Daoy (cell line): ENCODE measurements around the gene SLC16A8. TPM values are rescaled to one million over a fixed set of nuclear protein-coding genes. Genes with fewer than 3 reads are reported as not detected.
A peak's percentile ranks its signal among the peaks of the same experiment; 100 is the strongest.
"Not testable (repeated sequence)": the region's sequence is repeated elsewhere in the genome, so short reads cannot be mapped to it uniquely, and the experiment has no call there.

ENCODE experiments used
- DNase-seq: peaks from one replicate; pipeline ENCODE4 v3.0.0-alpha.2; 2015; ENCODE audit warnings: low read depth
- total RNA-seq: library from RNA; depleted of rRNA; stranded (reverse); fragments of >200 nt; shearing (Covaris generic); gene quantifications from 2 replicates; pipeline ENCODE4 v1.2.3, GENCODE V29; 2014

SLC16A8 gene
- total RNA-seq, 1 experiment from 2014 or later = not detected

DNA sequence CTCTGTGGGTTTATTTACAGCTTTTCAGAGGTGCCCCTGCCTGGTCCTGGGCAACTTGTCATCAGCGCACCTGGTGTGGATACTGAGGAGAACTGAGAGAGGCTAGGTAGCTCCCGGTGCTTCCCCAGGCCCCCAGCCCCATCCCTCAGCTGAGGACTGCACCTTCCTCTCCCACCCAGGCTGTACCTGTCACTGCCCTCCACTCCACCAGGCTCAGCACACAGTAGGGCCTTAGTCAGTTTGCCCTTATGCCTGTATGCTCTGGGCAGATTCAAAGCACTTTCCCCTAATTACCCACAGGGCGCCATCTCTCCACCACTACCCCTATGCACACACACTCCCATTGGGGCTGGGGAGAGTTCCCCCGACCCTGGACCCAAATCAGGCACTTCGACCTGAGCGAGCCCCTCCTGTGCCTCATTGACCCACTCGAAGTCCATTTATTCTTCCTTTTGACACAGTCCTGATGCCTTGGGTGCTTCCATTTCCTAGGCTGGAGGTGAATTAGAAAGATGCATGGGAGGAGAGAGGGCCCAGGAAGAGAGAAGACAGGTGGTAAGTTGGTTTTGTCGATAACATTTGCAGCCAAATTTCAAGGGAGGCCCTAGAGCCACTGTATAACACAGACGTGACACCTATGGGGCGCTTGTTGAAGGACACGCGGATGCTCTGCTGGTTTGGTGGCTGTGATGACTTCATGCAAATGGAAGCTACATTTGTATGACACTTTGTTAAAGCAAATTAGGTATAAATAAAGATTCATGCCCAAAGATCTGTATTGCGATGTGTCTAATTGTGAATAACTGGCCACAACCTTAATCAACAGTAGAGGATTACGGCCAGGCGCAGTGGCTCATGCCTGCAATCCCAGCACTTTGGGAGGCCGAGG, 40.6 kb downstream of the SLC16A8 start:
- DNase-seq = no peak

DNA sequence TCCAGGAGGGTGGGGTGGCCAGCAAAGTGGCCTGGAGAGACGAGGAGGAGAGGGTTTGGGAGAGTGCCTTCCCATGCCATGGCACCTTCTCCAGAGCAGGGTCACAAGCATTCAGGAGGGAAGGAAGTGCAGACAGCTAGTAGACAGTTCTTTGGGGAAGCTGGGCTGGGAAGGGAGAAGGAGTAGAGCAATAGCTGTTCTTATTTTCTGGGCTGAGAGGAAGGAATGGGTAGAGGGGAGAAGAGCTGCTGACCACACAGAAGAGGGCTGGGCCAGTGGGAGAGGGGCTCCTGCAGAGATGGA, 41.5 kb downstream of the SLC16A8 start:
- no peak for DNase-seq

DNA sequence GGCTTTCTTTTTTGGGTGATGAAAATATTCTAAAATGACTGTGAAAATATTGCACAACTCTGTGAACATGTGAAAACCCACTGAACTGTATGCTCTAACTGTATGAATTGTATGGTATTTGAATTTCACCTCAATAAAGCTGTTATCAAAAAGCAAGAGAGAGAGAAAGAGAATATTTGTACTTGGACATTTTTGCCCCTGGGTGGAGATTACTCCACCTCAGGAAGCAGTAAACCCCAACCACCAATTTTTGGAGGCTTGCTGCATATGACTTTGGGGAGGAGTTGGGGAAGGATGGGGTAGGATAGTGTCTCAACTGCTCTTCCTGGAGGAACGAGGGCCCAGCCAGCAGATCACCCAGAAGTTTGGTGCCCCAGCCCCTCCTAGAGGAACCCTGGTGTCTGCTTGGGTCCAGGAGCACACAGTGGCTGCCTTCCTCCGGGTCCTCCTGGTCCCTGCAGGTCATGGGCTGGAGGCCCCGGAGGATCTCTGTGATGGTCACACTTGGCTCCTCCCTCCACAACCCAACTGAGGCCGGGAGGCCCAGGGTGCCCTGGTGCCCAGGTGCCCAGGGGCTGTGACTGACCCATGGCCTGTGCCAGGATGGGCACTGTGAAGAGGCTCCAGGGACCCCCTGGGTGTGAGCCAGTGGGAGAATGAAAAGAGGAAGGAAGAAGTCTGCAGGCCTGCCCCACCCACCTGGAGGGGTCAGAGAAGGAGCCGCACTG, 42.1 kb downstream of the SLC16A8 start:
- no peak for DNase-seq

GRCh38 chr22:38040953-38041759, 42.8 kb downstream of the SLC16A8 start:
- no peak for DNase-seq

GRCh38 chr22:38038890-38039812, 44.8 kb downstream of the SLC16A8 start:
- DNase-seq = no peak

DNA sequence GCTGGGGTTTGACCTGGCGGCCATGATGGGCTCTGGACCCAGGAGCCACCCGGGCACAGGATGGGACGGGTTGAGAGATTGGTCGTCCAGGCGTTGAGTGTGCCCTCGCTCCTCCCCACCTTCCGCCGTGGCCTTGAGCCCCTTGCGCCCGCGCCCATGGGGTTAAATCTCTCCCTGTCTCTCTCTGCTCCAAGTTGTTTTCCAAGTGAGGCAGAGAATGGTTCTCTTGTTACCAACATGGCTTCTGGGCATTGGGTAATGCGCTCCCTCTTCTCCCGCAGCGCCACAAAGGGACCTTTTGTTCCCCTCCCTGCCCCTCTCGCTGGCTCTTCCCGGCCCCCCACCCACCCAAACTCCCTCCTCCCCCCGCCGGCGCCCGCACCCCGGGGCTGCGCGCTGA, 45.6 kb downstream of the SLC16A8 start:
- no peak for DNase-seq

DNA sequence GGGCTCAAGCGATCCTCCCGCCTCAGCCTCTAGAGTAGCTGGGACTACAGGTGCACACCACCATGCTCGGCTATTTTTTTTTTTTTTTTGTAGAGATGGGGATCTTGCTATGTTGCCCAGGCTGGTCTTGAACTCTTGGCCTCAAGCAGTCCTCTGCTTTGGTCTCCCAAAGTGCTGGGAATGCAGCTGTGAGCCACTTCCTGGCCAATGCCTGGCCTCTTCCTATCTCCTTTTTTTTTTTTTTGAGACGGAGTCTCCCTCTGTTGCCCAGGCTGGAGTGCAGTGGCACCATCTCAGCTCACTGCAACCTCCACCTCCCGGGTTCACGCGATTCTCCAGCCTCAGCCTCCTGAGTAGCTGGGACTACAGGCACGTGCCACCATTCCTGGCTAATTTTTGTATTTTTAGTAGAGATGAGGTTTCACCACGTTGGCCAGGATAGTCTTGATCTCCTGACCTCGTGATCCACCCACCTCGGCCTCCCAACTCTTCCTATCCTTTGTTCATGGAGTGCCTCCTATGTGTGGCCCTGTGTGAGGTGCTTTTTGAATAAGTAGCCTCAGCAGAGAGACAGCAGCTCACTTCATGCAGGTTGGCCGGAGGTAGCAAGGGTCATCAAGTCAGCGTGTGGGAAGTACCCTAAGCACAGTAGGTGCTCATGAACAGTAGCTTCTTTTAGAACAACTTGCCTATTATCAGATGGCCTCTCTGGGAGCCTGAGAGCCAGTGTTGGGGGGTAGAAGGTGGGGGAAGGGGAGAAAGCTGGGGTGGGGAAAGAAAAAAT, 46.4 kb downstream of the SLC16A8 start:
- not testable (repeated sequence) for DNase-seq

DNA sequence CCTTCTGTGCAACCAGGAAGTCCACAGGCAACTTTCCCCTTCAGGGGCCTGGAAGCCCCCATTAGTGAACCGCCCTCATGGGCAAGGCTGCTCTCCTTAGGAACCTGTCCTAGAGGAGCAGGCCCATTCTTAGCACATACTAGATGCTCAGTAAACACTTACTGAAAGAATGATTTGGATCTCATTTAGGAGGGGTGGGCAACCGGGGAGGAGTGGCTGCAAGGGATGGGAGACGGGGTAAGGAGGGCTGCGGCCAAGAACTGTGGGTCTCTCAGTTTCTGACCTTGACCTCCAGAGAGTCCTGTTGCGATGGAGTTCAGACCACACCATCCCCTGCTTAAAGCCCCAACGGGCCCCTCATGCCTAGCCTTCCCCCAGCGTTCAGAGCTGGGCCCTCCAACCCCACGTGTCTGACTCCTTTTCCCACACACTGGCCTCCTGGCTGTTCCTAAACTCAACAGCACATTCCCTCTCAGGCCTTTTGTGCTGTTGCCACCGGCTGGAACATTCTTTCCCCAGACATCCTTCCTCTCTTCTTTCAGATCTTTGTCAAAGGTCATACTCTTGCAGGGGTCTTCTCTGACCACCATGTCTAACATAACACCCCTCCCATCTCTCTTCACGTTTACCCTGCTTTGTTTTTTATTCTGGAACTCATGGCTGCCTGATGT, 47.5 kb downstream of the SLC16A8 start:
- DNase-seq = no peak

DNA sequence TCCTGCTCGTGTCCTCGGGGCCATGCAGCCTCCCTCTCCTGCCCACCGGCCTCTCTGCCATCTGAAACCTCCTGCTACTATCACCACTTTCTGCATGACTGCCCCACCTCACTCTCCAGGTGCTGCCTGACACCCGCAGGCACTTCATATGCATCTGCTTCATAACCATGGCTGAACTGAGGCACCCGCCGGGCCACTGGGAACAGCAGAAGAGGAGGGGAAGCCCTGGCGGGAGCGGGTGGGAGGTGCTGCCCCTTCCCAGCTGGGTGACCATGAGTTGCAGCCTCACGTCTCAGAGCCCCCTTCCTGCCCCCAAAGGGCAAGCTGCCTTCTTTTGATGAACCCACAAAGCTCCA, 48.5 kb downstream of the SLC16A8 start:
- no peak for DNase-seq

DNA sequence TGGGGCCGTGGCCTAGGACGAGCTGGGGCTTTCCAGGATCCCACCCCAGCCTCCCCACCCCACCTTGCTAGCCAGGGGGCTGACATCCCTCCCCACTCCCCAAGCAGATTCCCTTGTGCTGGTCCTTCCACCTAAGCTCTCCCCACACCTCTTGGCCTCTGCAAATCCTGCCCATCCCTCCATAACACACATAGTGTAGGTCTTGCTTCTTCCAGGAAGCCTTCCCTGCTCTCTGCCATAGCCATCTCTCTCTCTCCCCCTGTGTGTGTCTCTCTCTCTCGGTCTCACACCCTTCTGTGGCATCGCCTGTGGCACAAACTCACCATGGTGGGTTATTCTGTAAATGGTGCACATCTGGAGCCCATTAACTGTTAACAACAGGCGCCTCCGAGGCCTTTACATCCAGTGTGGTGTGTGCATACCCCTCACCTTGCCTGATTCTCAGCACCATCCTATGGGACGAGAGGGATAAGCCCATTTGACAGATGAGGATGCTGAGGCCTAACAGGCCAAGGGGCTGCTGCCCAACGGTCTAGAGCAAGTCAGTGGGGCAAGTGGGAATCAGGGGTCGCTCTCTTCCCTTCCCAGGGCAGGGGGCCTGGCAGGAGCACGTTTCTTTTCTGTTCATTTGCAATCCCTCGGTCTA, 49.0 kb downstream of the SLC16A8 start:
- DNase-seq = no peak

- DNase-seq = peak; percentile 90
Measured at GRCh38 chr22:38034278-38034882, 49.6 kb downstream of the SLC16A8 start.

DNA sequence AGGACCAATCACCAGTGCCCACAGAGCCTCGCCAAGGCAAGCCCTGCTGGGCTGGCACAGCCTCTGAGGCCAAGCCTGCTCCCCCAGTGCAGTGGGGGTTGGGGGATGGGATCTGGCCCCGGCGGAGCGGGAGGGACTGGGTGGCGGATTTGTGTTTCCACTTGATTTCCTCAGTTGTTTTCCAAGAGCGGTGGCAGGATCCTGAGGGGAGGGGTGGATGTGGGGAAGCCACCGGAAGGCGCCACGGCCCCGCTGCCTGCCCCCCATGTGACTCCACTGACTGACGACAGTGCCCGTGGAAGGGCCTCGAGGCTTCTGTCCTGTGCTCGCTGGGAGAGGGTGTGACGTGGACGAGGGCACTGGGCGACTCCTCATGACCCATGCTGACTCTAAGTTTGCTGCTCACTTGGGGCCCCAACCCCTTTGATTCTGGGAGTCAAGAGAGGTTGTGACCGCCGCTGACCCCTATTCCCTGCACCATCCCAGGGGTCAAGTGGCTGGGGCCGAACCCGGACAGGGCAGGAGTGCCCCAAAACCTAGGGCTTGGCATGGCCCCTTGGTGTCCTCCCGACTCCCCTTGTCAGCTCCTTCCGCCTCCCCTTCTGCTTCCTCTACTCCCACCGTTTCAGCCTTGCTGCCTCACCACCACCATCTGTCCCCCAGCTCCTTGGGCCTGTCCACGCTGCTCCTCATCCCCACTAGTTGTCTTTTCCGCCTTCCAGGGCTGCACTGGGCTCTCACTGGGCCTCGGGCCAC, 50.3 kb downstream of the SLC16A8 start:
- no peak for DNase-seq

GRCh38 chr22:38032681-38033521, 51.1 kb downstream of the SLC16A8 start:
- DNase-seq = peak; percentile 54

DNA sequence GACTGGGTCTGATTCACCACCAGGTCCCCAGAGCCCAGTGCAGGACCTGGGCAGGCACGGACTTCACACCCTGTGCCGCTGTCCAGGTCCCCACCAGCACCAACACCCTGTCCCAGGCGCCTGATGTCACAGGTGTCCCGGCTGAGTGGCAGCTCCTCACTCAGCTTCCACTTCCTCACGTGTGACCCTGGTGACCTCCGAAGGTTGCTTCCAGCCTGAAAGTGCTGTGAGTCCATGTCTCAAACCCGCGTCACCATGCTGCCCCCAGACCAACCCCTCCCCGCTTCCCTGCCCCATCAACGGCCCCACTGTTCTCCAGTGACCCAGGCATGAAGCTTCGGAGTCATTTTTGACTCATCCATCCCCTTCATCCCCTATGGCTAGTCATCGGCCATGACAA, 52.5 kb downstream of the SLC16A8 start:
- no peak for DNase-seq

GRCh38 chr22:38030311-38031133, 53.5 kb downstream of the SLC16A8 start:
- no peak for DNase-seq

DNA sequence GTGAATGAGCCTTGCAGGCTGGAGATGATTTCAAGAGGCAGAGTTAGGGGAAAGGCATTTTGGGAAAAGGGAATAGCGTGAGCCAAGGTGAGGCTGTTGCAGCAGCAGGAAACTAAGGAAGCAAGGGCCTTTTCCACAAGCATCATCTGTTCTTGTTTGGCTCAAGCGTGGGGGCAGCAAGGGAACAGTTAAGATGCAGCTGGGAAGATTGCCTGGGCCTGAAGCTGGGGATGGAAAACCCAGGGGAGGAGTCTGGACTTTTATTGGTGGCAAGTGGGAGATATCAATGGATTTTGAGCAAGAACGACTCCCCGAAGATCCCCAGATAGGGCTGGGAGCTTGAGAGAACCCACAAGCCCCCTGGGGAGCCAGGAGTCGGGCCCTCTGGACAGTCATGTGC, 54.1 kb downstream of the SLC16A8 start:
- DNase-seq = no peak

DNA sequence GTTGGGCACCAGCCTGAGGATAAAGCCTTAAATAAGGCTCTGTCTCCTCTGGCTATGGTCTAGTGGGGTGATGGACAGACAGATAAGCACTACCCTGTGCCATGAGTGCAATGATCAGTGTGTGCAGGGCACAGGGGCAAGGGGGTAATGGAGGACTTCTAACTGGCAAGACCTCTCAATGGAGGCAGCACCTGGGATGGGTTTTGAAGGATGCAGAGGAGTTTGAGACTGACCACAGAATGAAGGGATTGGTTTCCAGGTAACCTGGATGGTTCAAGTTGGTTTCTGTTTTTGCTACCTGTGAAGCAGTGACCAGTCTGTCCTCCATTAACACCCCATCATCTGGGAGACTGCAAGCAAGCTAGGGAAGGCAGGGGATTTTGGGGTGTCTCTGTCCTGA, 54.6 kb downstream of the SLC16A8 start:
- DNase-seq = no peak
